Kidney epithelial cell (primary cell): ENCODE results near the gene MIB1. TPM values are rescaled to one million over a fixed set of nuclear protein-coding genes. Genes with fewer than 3 reads are reported as not detected.

ENCODE experiments used
- DNase-seq: peaks from one replicate; pipeline ENCODE4 v3.0.0-alpha.2; 2010; ENCODE audit warnings: low read depth
- H3K27me3 ChIP-seq: 2 replicates; pipeline ENCODE4 v1.6.0; 2011; ENCODE audit warnings: low read length; ENCODE audit not compliant: control insufficient read depth, insufficient read depth
- H3K36me3 ChIP-seq: 2 replicates; pipeline ENCODE4 v1.5.1; 2011; ENCODE audit warnings: low read length; ENCODE audit not compliant: control insufficient read depth, insufficient read depth
- H3K4me3 ChIP-seq: 2 replicates; pipeline ENCODE4 v1.5.1; 2011; ENCODE audit warnings: low read depth, mild to moderate bottlenecking, control low read depth, low read length
- CTCF ChIP-seq: IDR thresholded peaks from 2 replicates; pipeline ENCODE4 v1.5.1; 2011; ENCODE audit warnings: mild to moderate bottlenecking, moderate library complexity, low read length, control low read depth, inconsistent platforms; ENCODE audit not compliant: insufficient read depth, poor library complexity, severe bottlenecking
- total RNA-seq: library from RNA; depleted of rRNA; stranded (reverse); fragments of >200 nt; gene quantifications from 2 replicates; pipeline ENCODE4 v1.2.3, GENCODE V29; 2015

Gene MIB1
- total RNA-seq, 1 donor from 2014 or later = 46.7 TPM

DNA sequence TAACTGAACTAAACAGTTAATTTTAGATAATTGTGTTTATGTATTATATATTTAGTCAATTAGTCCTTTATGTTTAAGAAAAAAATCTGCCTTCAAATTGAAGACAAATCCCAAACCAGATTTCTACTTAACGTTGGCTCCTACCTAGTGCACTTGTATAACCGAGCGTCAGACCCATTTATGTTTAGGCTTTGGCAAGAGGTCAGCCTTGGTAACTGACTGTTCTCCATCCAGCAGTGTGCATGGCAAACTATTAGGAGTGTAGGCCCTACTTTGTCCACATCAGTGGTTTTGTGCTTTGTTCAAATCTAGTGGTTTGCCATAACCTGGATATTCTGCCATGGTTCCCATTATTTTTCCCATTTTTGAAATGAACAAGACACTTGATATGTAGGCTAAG is 114.8 kb downstream of the MIB1 start:
- H3K36me3 ChIP-seq = no peaks in the 10 kb centered on the region
- TF ChIP-seq CTCF = no peak
- no peak for DNase-seq
- H3K4me3 ChIP-seq = no peak overlapping the region
- H3K27me3 ChIP-seq = no peaks in the 10 kb centered on the region

DNA sequence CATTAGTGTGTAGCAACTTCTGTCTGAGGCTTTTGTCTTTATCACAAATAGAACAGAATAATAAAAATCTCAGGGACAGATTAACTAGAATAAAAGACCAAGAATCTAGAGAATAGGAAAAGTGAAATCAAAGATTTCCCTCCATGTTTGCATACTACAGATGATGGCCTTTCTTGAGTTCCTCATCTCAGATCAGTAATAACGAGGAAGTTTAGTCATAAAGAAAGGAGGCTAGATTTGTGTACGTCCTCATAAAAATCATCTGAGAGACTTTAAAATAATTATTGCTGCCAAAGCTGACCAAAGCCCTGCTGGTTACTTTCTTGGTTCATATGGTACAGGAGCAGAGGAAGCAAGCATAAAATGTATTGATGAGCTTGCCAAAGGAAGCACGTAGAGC is 117.3 kb downstream of the MIB1 start:
- no peak for DNase-seq
- H3K4me3 ChIP-seq = no peak overlapping the region
- H3K27me3 ChIP-seq = no peaks in the 10 kb centered on the region
- H3K36me3 ChIP-seq = peaks cover 2% of the 10 kb centered on the region
- TF ChIP-seq CTCF = no peak

DNA sequence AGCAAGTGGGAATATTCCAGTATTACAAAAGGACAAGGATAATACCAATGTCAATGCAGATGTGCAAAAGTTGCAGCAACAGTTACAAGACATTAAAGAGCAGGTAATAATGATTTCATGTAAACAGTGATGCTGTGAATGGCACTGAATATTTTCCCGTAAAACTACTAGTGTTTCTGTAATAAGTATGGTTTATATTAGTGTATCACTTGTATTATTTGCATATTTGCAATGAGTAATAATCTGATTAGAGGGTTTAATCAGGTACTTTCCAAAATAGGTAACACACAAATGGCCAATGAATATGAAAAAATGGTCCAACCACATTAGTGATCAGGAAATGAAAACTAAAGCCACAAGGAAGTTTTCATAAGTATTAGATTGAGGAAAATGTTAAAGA is 118.0 kb downstream of the MIB1 start:
- no peak for TF ChIP-seq CTCF
- Histone ChIP-seq H3K36me3 (peaks cover 2% of the 10 kb centered on the region), H3K4me3 (no peak overlapping the region), H3K27me3 (no peaks in the 10 kb centered on the region)
- DNase-seq = no peak

- Histone ChIP-seq H3K4me3 (no peak overlapping the region), H3K36me3 (peaks cover 2% of the 10 kb centered on the region), H3K27me3 (no peaks in the 10 kb centered on the region)
- DNase-seq = no peak
- no peak for TF ChIP-seq CTCF
These were observed 123.8 kb downstream of the MIB1 start for GRCh38 chr18:21864386-21864785.

- no peak for TF ChIP-seq CTCF
- Histone ChIP-seq H3K27me3 (no peaks in the 10 kb centered on the region), H3K4me3 (no peak overlapping the region), H3K36me3 (peaks cover 2% of the 10 kb centered on the region)
- no peak for DNase-seq
These were observed 124.5 kb downstream of the MIB1 start for GRCh38 chr18:21865043-21865442.

GRCh38 chr18:21868770-21869169 is 128.2 kb downstream of the MIB1 start:
- H3K27me3 ChIP-seq = no peaks in the 10 kb centered on the region
- H3K36me3 ChIP-seq = no peaks in the 10 kb centered on the region
- DNase-seq = no peak
- no peak for TF ChIP-seq CTCF
- no peak overlapping the region for H3K4me3 ChIP-seq
